Measurements from ENCODE around the gene ASTL. TPM values are rescaled to one million over a fixed set of nuclear protein-coding genes. Genes with fewer than 3 reads are reported as not detected.

Gene ASTL
- total and polyA plus RNA-seq, 9 of the 15 experiments (the other 6 are each of a cell fraction or from before 2014, with no cell fraction given), result not detected

GRCh38 chr2:96105152-96105915 is 33.0 kb downstream of the ASTL start:
- intact Hi-C loops (cut with micrococcal nuclease), result no loop called here
- DNase-seq (ENCODE audit: extremely low read depth in 1 of 4, low spot score in 3 of 4) (no peak), FAIRE-seq (no peak), ATAC-seq (no peak)
- Histone ChIP-seq H3K27ac (ENCODE audit: extremely low read depth, low read depth, low read length) (no peak overlapping the region), H3K4me2 (ENCODE audit: insufficient read depth, low read length) (no peak overlapping the region), H3K27me3 (ENCODE audit: control insufficient read depth in 2 of 2, insufficient read depth in 2 of 2, low read length in 2 of 2) (peaks cover 0 to 49% of the 10 kb centered on the region in 2 experiments; a peak in 3 of 5 replicates), H3K9me3 (replicated peaks; ENCODE audit: control insufficient read depth, insufficient read depth, low read depth, low read length) (no peaks in the 10 kb centered on the region), H3K9ac (ENCODE audit: insufficient read depth in 1 of 2, low read depth in 2 of 2, low read length in 2 of 2) (no peak overlapping the region), H3K36me3 (ENCODE audit: control insufficient read depth, insufficient read depth, low read length) (no peaks in the 10 kb centered on the region), H3K4me3 (no peak overlapping the region), H3K9me1 (ENCODE audit: control insufficient read depth, insufficient read depth, low read length) (no peaks in the 10 kb centered on the region), H2AFZ (ENCODE audit: low read depth, low read length) (no peak overlapping the region), H3K79me2 (ENCODE audit: control insufficient read depth, insufficient read depth, low read length) (no peaks in the 10 kb centered on the region), H3K4me1 (replicated peaks in 1 of 2; ENCODE audit: control insufficient read depth in 2 of 2, insufficient read depth in 2 of 2, low read length in 2 of 2) (peaks cover 0 to 6% of the 10 kb centered on the region in 2 experiments; a peak in 2 of 5 replicates), H4K20me1 (replicated peaks; ENCODE audit: control insufficient read depth, insufficient read depth, low read length) (peaks cover 3% of the 10 kb centered on the region; the same call in 1 of the 2 replicates)
- ChIA-PET POLR2A (interaction anchor here (1.2 kb wide), 1 partner anchor 13 kb away, joined by 4 read pairs; no protein-coding TSS in a partner anchor), CTCF (ENCODE audit: low intra/inter-chr PET ratio) (no interaction called here)
- in situ Hi-C loops (cut with MboI), result no loop called here
- peak; percentile 89 for TF ChIP-seq ZNF324 (CRISPR knock-in tag; IDR thresholded peaks at IDR 0.05)
- no peak for TF ChIP-seq TAF15 (IDR thresholded peaks at IDR 0.05; ENCODE audit: low read depth, low read length)
- WGBS (ENCODE audit: insufficient coverage, low coverage, missing lambda C conversion rate), result 5% methylated on average over 3 of the region's 3 CpGs
- BruUV-seq (replicated peaks), result no TSS peak

- 0% methylated on average over 4 of the region's 6 CpGs for WGBS (ENCODE audit: insufficient coverage, low coverage, missing lambda C conversion rate)
- BruUV-seq (replicated peaks), result no TSS peak
- Histone ChIP-seq H3K36me3 (ENCODE audit: control insufficient read depth, insufficient read depth, low read length) (no peaks in the 10 kb centered on the region), H3K4me3 (no peak overlapping the region), H3K4me1 (replicated peaks in 1 of 2; ENCODE audit: control insufficient read depth in 2 of 2, insufficient read depth in 2 of 2, low read length in 2 of 2) (peaks cover 0 to 8% of the 10 kb centered on the region in 2 experiments; a peak in 2 of 5 replicates), H3K4me2 (ENCODE audit: insufficient read depth, low read length) (no peak overlapping the region), H2AFZ (ENCODE audit: low read depth, low read length) (no peak overlapping the region), H4K20me1 (replicated peaks; ENCODE audit: control insufficient read depth, insufficient read depth, low read length) (peaks cover 3% of the 10 kb centered on the region; the same call in 1 of the 2 replicates), H3K79me2 (ENCODE audit: control insufficient read depth, insufficient read depth, low read length) (no peaks in the 10 kb centered on the region), H3K27me3 (ENCODE audit: control insufficient read depth in 2 of 2, insufficient read depth in 2 of 2, low read length in 2 of 2) (peaks cover 0 to 40% of the 10 kb centered on the region in 2 experiments; a peak in 3 of 5 replicates), H3K27ac (ENCODE audit: extremely low read depth, low read depth, low read length) (no peak overlapping the region), H3K9me1 (ENCODE audit: control insufficient read depth, insufficient read depth, low read length) (no peaks in the 10 kb centered on the region), H3K9ac (ENCODE audit: insufficient read depth in 1 of 2, low read depth in 2 of 2, low read length in 2 of 2) (no peak overlapping the region), H3K9me3 (replicated peaks; ENCODE audit: control insufficient read depth, insufficient read depth, low read depth, low read length) (no peaks in the 10 kb centered on the region)
- no peak for FAIRE-seq
- DNase-seq (ENCODE audit: extremely low read depth in 1 of 4, low spot score in 3 of 4), result no peak
- ChIA-PET CTCF (ENCODE audit: low intra/inter-chr PET ratio) (no interaction called here), POLR2A (interaction anchor here (1.2 kb wide), 1 partner anchor 12 kb away, joined by 4 read pairs; no protein-coding TSS in a partner anchor)
- intact Hi-C loops (cut with micrococcal nuclease), result no loop called here
- ATAC-seq, result no peak
- in situ Hi-C loops (cut with MboI), result no loop called here
- no peak for TF ChIP-seq KAT8 (IDR thresholded peaks at IDR 0.05; ENCODE audit: low read depth)
- TF ChIP-seq NCOR1 (IDR thresholded peaks at IDR 0.05), result no peak
- TF ChIP-seq TEAD1 (CRISPR knock-in tag; IDR thresholded peaks at IDR 0.05), result no peak
- TF ChIP-seq ZNF217 (CRISPR knock-in tag; IDR thresholded peaks at IDR 0.05), result no peak
- no peak for TF ChIP-seq ZNF274 (IDR thresholded peaks at IDR 0.05; ENCODE audit: borderline replicate concordance, low read depth, low read length)
- TF ChIP-seq POLR3A (IDR thresholded peaks at IDR 0.05; ENCODE audit: borderline replicate concordance, extremely low read depth, insufficient read depth, insufficient read length), result no peak
- TF ChIP-seq MAFK (IDR thresholded peaks at IDR 0.05; ENCODE audit: low read length), result no peak
- no peak for TF ChIP-seq NCOA6 (IDR thresholded peaks at IDR 0.05)
- TF ChIP-seq ZNF512 (tag; IDR thresholded peaks at IDR 0.05), result no peak
- TF ChIP-seq SRSF1 (IDR thresholded peaks at IDR 0.05; ENCODE audit: low read depth, low read length), result no peak
- TF ChIP-seq BRD4 (IDR thresholded peaks at IDR 0.05), result no peak
- TF ChIP-seq E2F5 (CRISPR knock-in tag; IDR thresholded peaks at IDR 0.05), result no peak
Observed at GRCh38 chr2:96104487-96104861, 33.8 kb downstream of the ASTL start.
